Endothelial cell (in vitro differentiated cells): ENCODE measurements around the gene LMAN1. TPM values are rescaled to one million over a fixed set of nuclear protein-coding genes. Genes with fewer than 3 reads are reported as not detected.

ENCODE experiments used
- DNase-seq: peaks from one replicate; pipeline ENCODE4 v3.0.0; 2021; ENCODE audit warnings: low spot score
- H3K27ac Mint-ChIP-seq: one replicate; pipeline ENCODE4 v1.8.0; 2021; ENCODE audit warnings: mixed read lengths, inconsistent platforms; ENCODE audit not compliant: unreplicated experiment
- H3K27me3 Mint-ChIP-seq: one replicate; pipeline ENCODE4 v1.8.0; 2021; ENCODE audit warnings: mild to moderate bottlenecking, moderate library complexity, mixed read lengths, inconsistent platforms; ENCODE audit not compliant: unreplicated experiment
- H3K36me3 Mint-ChIP-seq: one replicate; pipeline ENCODE4 v1.8.0; 2021; ENCODE audit warnings: mild to moderate bottlenecking, low read depth, mixed read lengths, inconsistent platforms; ENCODE audit not compliant: unreplicated experiment
- H3K4me1 Mint-ChIP-seq: one replicate; pipeline ENCODE4 v1.8.0; 2021; ENCODE audit warnings: mild to moderate bottlenecking, mixed read lengths, inconsistent platforms; ENCODE audit not compliant: unreplicated experiment
- H3K4me3 Mint-ChIP-seq: one replicate; pipeline ENCODE4 v1.8.0; 2021; ENCODE audit warnings: mild to moderate bottlenecking, mixed read lengths, inconsistent platforms; ENCODE audit not compliant: unreplicated experiment
- H3K9me3 Mint-ChIP-seq: one replicate; pipeline ENCODE4 v1.8.0; 2021; ENCODE audit warnings: mixed read lengths, inconsistent platforms; ENCODE audit not compliant: unreplicated experiment
- total RNA-seq: library from RNA; stranded (reverse); fragmentation: NEBNext Ultra II Directional; extraction: Animal tissue kit (Norgen Biotek cat#: 25700); gene quantifications from one replicate; pipeline ENCODE4 v1.2.1, GENCODE V29; 2021; ENCODE audit not compliant: unreplicated experiment
- TF ChIP-seq, protein P1 (sequence below): fragments of 200-600 bp; sonication (generic); IDR thresholded peaks from one replicate; pipeline ENCODE4 v1.5.0; 2021; ENCODE audit warnings: antibody characterized with exemption; ENCODE audit not compliant: unreplicated experiment

LMAN1 gene
- total RNA-seq, 1 donor from 2014 or later, result 38.5 TPM

DNA sequence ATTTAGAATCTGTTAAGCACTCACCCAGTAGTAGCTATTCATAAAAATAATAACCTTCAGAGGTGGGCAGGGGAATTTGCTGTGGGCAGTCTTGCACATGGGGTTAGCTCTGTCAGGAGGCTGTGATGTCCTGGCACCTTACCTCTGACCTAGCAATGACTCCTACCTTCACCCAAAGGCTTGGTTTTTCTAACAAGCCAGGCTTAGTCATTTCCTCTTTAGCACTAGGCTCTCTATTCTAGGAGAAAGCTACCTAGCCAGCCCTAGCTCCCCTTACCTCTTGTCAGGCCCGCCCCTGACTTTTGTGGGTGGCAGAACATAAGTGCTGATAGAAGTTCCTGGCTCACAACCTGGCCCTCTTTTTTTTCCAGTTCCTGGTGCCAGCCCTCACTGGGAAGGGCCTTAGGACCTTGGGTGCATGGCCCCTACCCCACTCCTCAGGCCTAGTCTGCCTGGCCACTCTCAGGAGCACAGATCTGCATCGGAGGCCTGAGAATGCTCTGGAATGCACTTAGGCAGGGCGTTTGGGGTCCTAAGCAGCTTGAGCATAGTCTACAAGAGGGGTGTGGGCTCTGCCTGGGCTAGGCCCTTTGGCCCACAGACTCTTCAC is 58.3 kb downstream of the LMAN1 start:
- H3K4me1 Mint-ChIP-seq, result no peaks in the 10 kb centered on the region
- H3K9me3 Mint-ChIP-seq, result no peaks in the 10 kb centered on the region
- no peaks in the 10 kb centered on the region for H3K36me3 Mint-ChIP-seq
- TF ChIP-seq, protein P1, sequence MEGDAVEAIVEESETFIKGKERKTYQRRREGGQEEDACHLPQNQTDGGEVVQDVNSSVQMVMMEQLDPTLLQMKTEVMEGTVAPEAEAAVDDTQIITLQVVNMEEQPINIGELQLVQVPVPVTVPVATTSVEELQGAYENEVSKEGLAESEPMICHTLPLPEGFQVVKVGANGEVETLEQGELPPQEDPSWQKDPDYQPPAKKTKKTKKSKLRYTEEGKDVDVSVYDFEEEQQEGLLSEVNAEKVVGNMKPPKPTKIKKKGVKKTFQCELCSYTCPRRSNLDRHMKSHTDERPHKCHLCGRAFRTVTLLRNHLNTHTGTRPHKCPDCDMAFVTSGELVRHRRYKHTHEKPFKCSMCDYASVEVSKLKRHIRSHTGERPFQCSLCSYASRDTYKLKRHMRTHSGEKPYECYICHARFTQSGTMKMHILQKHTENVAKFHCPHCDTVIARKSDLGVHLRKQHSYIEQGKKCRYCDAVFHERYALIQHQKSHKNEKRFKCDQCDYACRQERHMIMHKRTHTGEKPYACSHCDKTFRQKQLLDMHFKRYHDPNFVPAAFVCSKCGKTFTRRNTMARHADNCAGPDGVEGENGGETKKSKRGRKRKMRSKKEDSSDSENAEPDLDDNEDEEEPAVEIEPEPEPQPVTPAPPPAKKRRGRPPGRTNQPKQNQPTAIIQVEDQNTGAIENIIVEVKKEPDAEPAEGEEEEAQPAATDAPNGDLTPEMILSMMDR, result no peak
- no peak overlapping the region for H3K4me3 Mint-ChIP-seq
- H3K27ac Mint-ChIP-seq, result no peak overlapping the region
- peaks cover 5% of the 10 kb centered on the region for H3K27me3 Mint-ChIP-seq
- no peak for DNase-seq

DNA sequence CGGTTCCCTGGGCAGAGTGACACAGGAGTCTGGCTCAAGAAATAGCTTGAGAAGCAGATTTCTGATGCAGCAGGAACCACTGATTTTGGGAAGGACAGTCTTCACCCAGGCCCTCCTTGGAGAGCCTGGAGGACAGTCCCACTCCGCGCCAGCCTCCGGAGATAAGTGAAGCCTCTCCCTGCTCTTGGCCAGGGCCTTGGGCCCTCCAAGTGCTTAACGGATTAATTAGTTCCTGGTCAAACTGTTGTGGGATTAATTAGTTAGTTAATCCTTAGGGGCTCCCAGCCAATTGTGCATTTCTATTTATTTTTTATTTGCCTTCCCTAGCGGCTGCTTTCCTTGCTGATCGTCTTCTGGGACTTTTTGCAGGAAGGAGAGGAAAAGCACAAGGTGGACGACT is 60.2 kb downstream of the LMAN1 start:
- no peak overlapping the region for H3K27ac Mint-ChIP-seq
- H3K4me1 Mint-ChIP-seq, result peaks cover 5% of the 10 kb centered on the region
- DNase-seq, result no peak
- no peaks in the 10 kb centered on the region for H3K36me3 Mint-ChIP-seq
- no peaks in the 10 kb centered on the region for H3K9me3 Mint-ChIP-seq
- TF ChIP-seq, protein P1, result no peak
- H3K27me3 Mint-ChIP-seq, result no peaks in the 10 kb centered on the region
- H3K4me3 Mint-ChIP-seq, result no peak overlapping the region

DNA sequence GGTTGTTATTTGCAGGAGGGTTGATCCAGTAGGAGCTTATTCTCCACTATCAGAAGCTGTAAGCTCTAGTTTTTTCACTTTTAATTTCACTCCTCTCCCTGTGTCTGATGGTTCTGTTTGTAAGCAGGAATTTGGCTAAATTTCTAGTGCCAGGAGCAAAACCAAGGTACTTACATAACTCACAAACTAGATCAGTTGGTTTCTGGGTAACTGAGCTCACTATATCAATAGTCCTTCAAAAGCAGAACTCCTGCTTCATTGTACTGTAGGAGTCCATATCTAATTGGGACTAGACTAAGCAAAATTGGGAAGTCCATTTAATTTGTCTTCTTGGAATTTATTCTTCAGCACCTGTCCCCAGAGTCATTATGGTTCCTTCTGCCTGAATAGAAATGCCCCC is 65.7 kb downstream of the LMAN1 start:
- Mint-ChIP-seq H3K27me3 (no peaks in the 10 kb centered on the region), H3K36me3 (no peaks in the 10 kb centered on the region), H3K4me3 (no peak overlapping the region), H3K9me3 (no peaks in the 10 kb centered on the region), H3K4me1 (peaks cover 5% of the 10 kb centered on the region), H3K27ac (no peak overlapping the region)
- TF ChIP-seq, protein P1, result no peak
- DNase-seq, result no peak

DNA sequence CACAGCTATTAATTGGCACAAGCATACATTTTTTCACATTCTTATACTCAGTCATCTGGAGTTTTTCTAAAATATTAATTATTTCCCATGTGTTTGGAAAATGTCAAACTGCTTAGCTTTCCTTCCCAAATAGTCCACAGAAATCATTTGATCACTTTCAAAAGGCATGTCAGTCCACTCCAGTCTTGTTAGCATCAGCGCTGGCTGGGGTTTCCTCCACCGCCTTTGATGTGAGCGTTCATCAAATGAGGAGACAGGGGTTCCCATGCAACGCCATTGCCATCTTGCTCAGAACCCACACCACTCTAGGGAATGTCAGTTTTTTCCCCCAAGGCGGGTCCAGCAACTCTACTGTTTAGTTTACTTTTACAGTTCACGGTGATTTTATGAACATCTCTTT is 72.7 kb downstream of the LMAN1 start:
- Mint-ChIP-seq H3K4me1 (no peaks in the 10 kb centered on the region), H3K36me3 (no peaks in the 10 kb centered on the region), H3K9me3 (no peaks in the 10 kb centered on the region), H3K27me3 (peaks cover 5% of the 10 kb centered on the region), H3K4me3 (no peak overlapping the region), H3K27ac (no peak overlapping the region)
- TF ChIP-seq, protein P1, result no peak
- no peak for DNase-seq

DNA sequence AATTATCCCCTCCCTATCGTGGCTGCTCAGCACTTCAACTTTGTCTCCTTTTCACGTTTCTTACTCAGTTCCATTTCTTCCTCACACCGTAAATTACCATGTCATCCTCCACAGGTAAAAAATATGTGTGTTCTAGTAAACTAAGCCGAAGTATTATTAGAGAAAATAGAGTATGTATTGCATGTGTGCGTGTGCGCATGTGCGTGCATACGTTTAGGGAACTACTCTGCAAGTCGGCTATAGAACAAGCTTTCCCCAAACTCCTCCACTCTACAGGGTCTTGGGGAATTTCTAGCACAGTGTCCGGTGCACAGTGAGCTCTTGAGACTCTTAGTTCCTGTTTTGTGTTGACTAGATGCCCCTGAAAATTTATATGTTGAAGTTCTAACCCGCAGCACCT is 76.7 kb downstream of the LMAN1 start:
- no peaks in the 10 kb centered on the region for H3K36me3 Mint-ChIP-seq
- no peak for DNase-seq
- TF ChIP-seq, protein P1, result no peak
- no peak overlapping the region for H3K27ac Mint-ChIP-seq
- H3K27me3 Mint-ChIP-seq, result peaks cover 10% of the 10 kb centered on the region
- H3K9me3 Mint-ChIP-seq, result no peaks in the 10 kb centered on the region
- H3K4me3 Mint-ChIP-seq, result no peak overlapping the region
- H3K4me1 Mint-ChIP-seq, result no peaks in the 10 kb centered on the region
